ENCODE data around the gene ALG3. TPM values are rescaled to one million over a fixed set of nuclear protein-coding genes. Genes with fewer than 3 reads are reported as not detected.
A peak's percentile ranks its signal among the peaks of the same experiment; 100 is the strongest.

ALG3 gene
- total RNA-seq, 1 donor, result 41.0 TPM

DNA sequence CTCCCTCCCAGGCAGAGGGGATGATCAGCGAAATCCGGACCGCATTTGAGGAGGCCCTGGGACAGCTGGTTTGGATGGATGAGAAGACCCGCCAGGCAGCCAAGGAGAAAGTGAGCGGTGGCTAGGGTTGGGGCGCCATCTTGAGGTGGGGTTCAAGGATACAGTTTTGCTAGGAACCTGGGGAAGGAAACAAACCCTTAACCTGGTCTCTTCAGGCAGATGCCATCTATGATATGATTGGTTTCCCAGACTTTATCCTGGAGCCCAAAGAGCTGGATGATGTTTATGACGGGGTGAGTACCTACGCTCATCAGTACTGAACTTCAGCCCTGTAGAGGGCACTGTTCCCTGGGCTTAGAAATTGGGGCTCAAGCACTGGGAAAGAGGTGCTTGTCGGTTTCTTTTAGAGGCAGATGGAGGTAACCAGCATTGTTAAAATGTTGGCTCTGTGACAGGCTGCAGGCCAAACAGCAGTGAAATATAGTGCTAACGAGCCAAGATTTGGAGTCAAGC lies 40.7 kb upstream of the ALG3 start:
- TF ChIP-seq, protein P1, sequence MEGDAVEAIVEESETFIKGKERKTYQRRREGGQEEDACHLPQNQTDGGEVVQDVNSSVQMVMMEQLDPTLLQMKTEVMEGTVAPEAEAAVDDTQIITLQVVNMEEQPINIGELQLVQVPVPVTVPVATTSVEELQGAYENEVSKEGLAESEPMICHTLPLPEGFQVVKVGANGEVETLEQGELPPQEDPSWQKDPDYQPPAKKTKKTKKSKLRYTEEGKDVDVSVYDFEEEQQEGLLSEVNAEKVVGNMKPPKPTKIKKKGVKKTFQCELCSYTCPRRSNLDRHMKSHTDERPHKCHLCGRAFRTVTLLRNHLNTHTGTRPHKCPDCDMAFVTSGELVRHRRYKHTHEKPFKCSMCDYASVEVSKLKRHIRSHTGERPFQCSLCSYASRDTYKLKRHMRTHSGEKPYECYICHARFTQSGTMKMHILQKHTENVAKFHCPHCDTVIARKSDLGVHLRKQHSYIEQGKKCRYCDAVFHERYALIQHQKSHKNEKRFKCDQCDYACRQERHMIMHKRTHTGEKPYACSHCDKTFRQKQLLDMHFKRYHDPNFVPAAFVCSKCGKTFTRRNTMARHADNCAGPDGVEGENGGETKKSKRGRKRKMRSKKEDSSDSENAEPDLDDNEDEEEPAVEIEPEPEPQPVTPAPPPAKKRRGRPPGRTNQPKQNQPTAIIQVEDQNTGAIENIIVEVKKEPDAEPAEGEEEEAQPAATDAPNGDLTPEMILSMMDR (IDR thresholded peaks at IDR 0.05; ENCODE audit: insufficient read depth, low read depth, low read length), result peak; percentile 69
- peak; percentile 51 for DNase-seq (ENCODE audit: low read depth)
- no peak overlapping the region for H3K4me3 ChIP-seq (ENCODE audit: low read depth, low read length)

DNA sequence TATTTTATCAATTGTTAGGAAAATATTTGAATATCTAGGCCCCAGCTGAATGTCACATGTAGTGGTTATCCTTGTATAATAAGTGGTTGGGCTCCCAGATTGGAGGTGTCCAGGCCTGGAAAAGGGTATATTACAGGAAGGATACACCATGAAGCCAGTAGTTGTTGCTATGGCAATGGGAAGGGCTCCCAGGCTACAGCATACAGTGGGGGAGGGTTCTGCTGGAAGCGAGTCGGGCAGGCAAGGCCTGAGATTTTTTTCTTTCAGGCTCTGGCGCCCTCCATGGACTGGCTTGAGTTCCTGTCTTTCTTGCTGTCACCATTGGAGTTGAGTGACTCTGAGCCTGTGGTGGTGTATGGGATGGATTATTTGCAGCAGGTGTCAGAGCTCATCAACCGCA lies 35.9 kb upstream of the ALG3 start:
- H3K4me3 ChIP-seq (ENCODE audit: low read depth, low read length), result no peak overlapping the region
- TF ChIP-seq, protein P1 (IDR thresholded peaks at IDR 0.05; ENCODE audit: insufficient read depth, low read depth, low read length), result peak; percentile 56
- DNase-seq (ENCODE audit: low read depth), result peak; percentile 67

DNA sequence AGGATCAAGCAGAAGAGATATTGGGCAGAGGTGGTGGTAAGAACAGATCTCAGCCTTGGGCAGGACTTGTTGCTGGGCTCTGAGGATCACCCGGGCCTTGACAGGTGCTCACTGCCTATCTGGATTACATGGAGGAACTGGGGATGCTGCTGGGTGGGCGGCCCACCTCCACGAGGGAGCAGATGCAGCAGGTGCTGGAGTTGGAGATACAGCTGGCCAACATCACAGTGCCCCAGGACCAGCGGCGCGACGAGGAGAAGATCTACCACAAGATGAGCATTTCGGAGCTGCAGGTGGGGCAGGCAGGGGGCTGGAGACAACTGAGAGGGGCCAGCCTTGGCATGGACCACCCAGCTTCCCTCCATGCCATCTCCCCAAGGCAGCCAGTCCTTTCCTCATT lies 34.9 kb upstream of the ALG3 start:
- DNase-seq (ENCODE audit: low read depth), result no peak
- no peak overlapping the region for H3K4me3 ChIP-seq (ENCODE audit: low read depth, low read length)
- TF ChIP-seq, protein P1 (IDR thresholded peaks at IDR 0.05; ENCODE audit: insufficient read depth, low read depth, low read length), result no peak

GRCh38 chr3:184282941-184283340 lies 34.2 kb upstream of the ALG3 start:
- no peak overlapping the region for H3K4me3 ChIP-seq (ENCODE audit: low read depth, low read length)
- DNase-seq (ENCODE audit: low read depth), result no peak

GRCh38 chr3:184277366-184277765 lies 28.6 kb upstream of the ALG3 start:
- DNase-seq (ENCODE audit: low read depth), result no peak
- TF ChIP-seq, protein P1 (IDR thresholded peaks at IDR 0.05; ENCODE audit: insufficient read depth, low read depth, low read length), result no peak
- H3K4me3 ChIP-seq (ENCODE audit: low read depth, low read length), result no peak overlapping the region

More at GRCh38 chr3:184282941-184283340, 34.2 kb upstream of the ALG3 start:
- TF ChIP-seq, protein P1 (IDR thresholded peaks at IDR 0.05; ENCODE audit: insufficient read depth, low read depth, low read length), result no peak

- TF ChIP-seq, protein P1 (IDR thresholded peaks at IDR 0.05; ENCODE audit: insufficient read depth, low read depth, low read length), result no peak
- DNase-seq (ENCODE audit: low read depth), result no peak
- no peak within 1 kb of the TSS for H3K4me3 ChIP-seq (ENCODE audit: low read depth, low read length)
These were observed 27.5 kb upstream of the ALG3 start, which contains the start of gene ECE2 for GRCh38 chr3:184275961-184276910. Gene ECE2 (plus strand): TSS chr3:184276022. CDS start chr3:184276154, 132 bp downstream.

All from fibroblast of villous mesenchyme (primary cell).